SK-N-SH (cell line): ENCODE data around the gene PHF21A. TPM values are rescaled to one million over a fixed set of nuclear protein-coding genes. Genes with fewer than 3 reads are reported as not detected.
A peak's percentile ranks its signal among the peaks of the same experiment; 100 is the strongest.

Experiments
- CTCF ChIA-PET: fragments of 300-600, 350-600 bp; formaldehyde crosslinking; extraction: SDS; loops from one replicate; lab custom pipeline; 2021; lab: Yijun Ruan, JAX
- POLR2A ChIA-PET: fragments of 350-600 bp; sonication (Branson Sonifier 250); formaldehyde crosslinking; extraction: SDS; loops from one replicate; lab custom pipeline; 2020; ENCODE audit warnings: antibody characterized with exemption, inconsistent platforms; lab: Yijun Ruan, JAX
- DNase-seq: peaks from one replicate; pipeline ENCODE4 v3.0.0; 2012
- H2AFZ ChIP-seq: fragments of 200-600 bp; sonication (generic); 2 replicates; pipeline ENCODE4 v1.8.1; 2016; ENCODE audit warnings: antibody characterized with exemption, mild to moderate bottlenecking, low read depth
- H3F3A ChIP-seq: fragments of 200-600 bp; sonication (generic); replicated peaks from 2 replicates; pipeline ENCODE3; 2016; ENCODE audit warnings: antibody characterized with exemption, mild to moderate bottlenecking; ENCODE audit not compliant: insufficient read depth
- H3K27ac ChIP-seq, 2 experiments: fragments of 200-500 bp in 1 of 2; fragments of 200-600 bp in 1 of 2; sonication (Bioruptor generic) in 1 of 2; sonication (generic), shearing (Covaris generic) in 1 of 2; 2 replicates each; pipeline versions ENCODE4 v1.5.1 to v1.6.1; 2014 to 2016; ENCODE audit warnings: low read depth in 2 of 2, inconsistent platforms in 1 of 2, low read length in 1 of 2, mild to moderate bottlenecking in 1 of 2, mixed read lengths in 1 of 2
- H3K27me3 ChIP-seq: fragments of 200-600 bp; sonication (generic), shearing (Covaris generic); 2 replicates; pipeline ENCODE4 v1.6.1; 2016; ENCODE audit warnings: mixed run types; ENCODE audit not compliant: insufficient read depth
- H3K36me3 ChIP-seq, 2 experiments: fragments of 200-500 bp in 1 of 2; fragments of 200-600 bp in 1 of 2; sonication (Bioruptor generic) in 1 of 2; sonication (generic) in 1 of 2; replicated peaks in 1 of 2; 2 replicates each; pipeline versions ENCODE3 to v1.5.1; 2014 to 2016; ENCODE audit warnings: low read length in 1 of 2, mild to moderate bottlenecking in 1 of 2; ENCODE audit not compliant: insufficient read depth in 2 of 2, control insufficient read depth in 1 of 2
- H3K4me1 ChIP-seq, 2 experiments: fragments of 200-500 bp in 1 of 2; fragments of 200-600 bp in 1 of 2; sonication (Bioruptor generic) in 1 of 2; sonication (generic), shearing (Covaris generic) in 1 of 2; 2 replicates each; pipeline versions ENCODE4 v1.5.1 to v1.6.1; 2014 to 2016; ENCODE audit warnings: low read depth in 1 of 2, low read length in 1 of 2, mixed run types in 1 of 2; ENCODE audit not compliant: insufficient read depth in 2 of 2, control insufficient read depth in 1 of 2
- H3K4me2 ChIP-seq: fragments of 200-600 bp; sonication (generic), shearing (Covaris generic); 2 replicates; pipeline ENCODE4 v1.6.1; 2017; ENCODE audit warnings: mixed run types
- H3K4me3 ChIP-seq, 2 experiments: fragments of 200-500 bp in 1 of 2; fragments of 200-600 bp in 1 of 2; sonication (Bioruptor generic) in 1 of 2; sonication (generic), shearing (Covaris generic) in 1 of 2; 2 replicates each; pipeline versions ENCODE4 v1.5.1 to v1.8.1; 2014 to 2016; ENCODE audit warnings: low read depth in 2 of 2, inconsistent platforms in 1 of 2, low read length in 1 of 2, mild to moderate bottlenecking in 1 of 2, mixed read lengths in 1 of 2, moderate library complexity in 1 of 2
- H3K79me2 ChIP-seq: fragments of 200-600 bp; sonication (generic); 2 replicates; pipeline ENCODE4 v1.8.1; 2017; ENCODE audit warnings: mild to moderate bottlenecking; ENCODE audit not compliant: insufficient read depth
- H3K9ac ChIP-seq: fragments of 200-600 bp; sonication (generic); 2 replicates; pipeline ENCODE4 v1.6.1; 2017; ENCODE audit warnings: mixed run types
- H3K9me2 ChIP-seq: fragments of 200-600 bp; sonication (generic); 2 replicates; pipeline ENCODE4 v1.6.1; 2017; ENCODE audit warnings: mixed run types
- H3K9me3 ChIP-seq: fragments of 200-600 bp; sonication (generic); 2 replicates; pipeline ENCODE4 v1.6.1; 2017; ENCODE audit warnings: mixed run types, mild to moderate bottlenecking, moderate library complexity
- H4K20me1 ChIP-seq: fragments of 200-600 bp; sonication (generic); 2 replicates; pipeline ENCODE4 v1.6.1; 2017; ENCODE audit warnings: mild to moderate bottlenecking, mixed run types; ENCODE audit not compliant: insufficient read depth
- ELF1 ChIP-seq: IDR thresholded peaks from 2 replicates; pipeline ENCODE4 v1.4.0; 2012
- EP300 ChIP-seq, 2 experiments: IDR thresholded peaks; 2 replicates each; pipeline versions ENCODE4 v1.4.0 to v1.6.1; 2012; ENCODE audit warnings: borderline replicate concordance in 1 of 2, low read depth in 1 of 2, low read length in 1 of 2
- FOXM1 ChIP-seq: IDR thresholded peaks from 2 replicates; pipeline ENCODE4 v1.4.0; 2012; ENCODE audit warnings: low read depth, mild to moderate bottlenecking
- GABPA ChIP-seq: IDR thresholded peaks from 2 replicates; pipeline ENCODE4 v1.4.0; 2012; ENCODE audit warnings: low read depth, mild to moderate bottlenecking
- GATA2 ChIP-seq: sonication (generic); formaldehyde crosslinking; IDR thresholded peaks from 2 replicates; pipeline ENCODE4 v1.5.0; 2020; ENCODE audit warnings: mild to moderate bottlenecking, missing genetic modification reagents
- JUND ChIP-seq: IDR thresholded peaks from 2 replicates; pipeline ENCODE4 v1.4.0; 2012
- NRF1 ChIP-seq: IDR thresholded peaks from 2 replicates; pipeline ENCODE4 v1.6.1; 2012; ENCODE audit warnings: low read depth, mild to moderate bottlenecking, low read length
- POLR2AphosphoS5 ChIP-seq: IDR thresholded peaks from 2 replicates; pipeline ENCODE4 v1.6.1; 2012; ENCODE audit warnings: low read depth, low read length
- RAD21 ChIP-seq: IDR thresholded peaks from 2 replicates; pipeline ENCODE4 v1.6.1; 2012; ENCODE audit warnings: mild to moderate bottlenecking, low read length
- RCOR1 ChIP-seq: fragments of 150-350 bp; IDR thresholded peaks from 2 replicates; pipeline ENCODE4 v1.6.1; 2017; ENCODE audit warnings: antibody characterized with exemption, low read length
- RXRA ChIP-seq: IDR thresholded peaks from 2 replicates; pipeline ENCODE4 v1.4.0; 2012; ENCODE audit warnings: low read depth, mild to moderate bottlenecking, borderline replicate concordance
- SIN3A ChIP-seq: IDR thresholded peaks from 2 replicates; pipeline ENCODE4 v1.6.1; 2012; ENCODE audit warnings: low read depth, mild to moderate bottlenecking, low read length, moderate library complexity, borderline replicate concordance
- SMC3 ChIP-seq: IDR thresholded peaks from 2 replicates; pipeline ENCODE4 v1.6.1; 2012; ENCODE audit warnings: low read depth, low read length, improper control_type of control experiment
- TAF1 ChIP-seq: IDR thresholded peaks from 2 replicates; pipeline ENCODE4 v1.6.1; 2012; ENCODE audit warnings: low read depth, mild to moderate bottlenecking, low read length, moderate library complexity, borderline replicate concordance
- TCF12 ChIP-seq: IDR thresholded peaks from 2 replicates; pipeline ENCODE4 v1.4.0; 2012
- WGBS: methylation state at CpG from one replicate; pipeline ENCODE4 v1.1.6; 2017; ENCODE audit warnings: low lambda C conversion rate; 5-methylcytosine and 5-hydroxymethylcytosine counted together
- polyA plus RNA-seq, 3 experiments: library from polyadenylated mRNA; depleted of rRNA; stranded (reverse); fragments of >200 nt; gene quantifications; 2 replicates each; pipeline ENCODE4 v1.2.3, GENCODE V29; 2012
- TF ChIP-seq, protein P1 (sequence below): IDR thresholded peaks from 2 replicates; pipeline ENCODE4 v1.6.1; 2012; ENCODE audit warnings: mild to moderate bottlenecking, low read depth, low read length, moderate library complexity
- TF ChIP-seq, protein P2 (sequence below): fragments of 200-600 bp; sonication (generic); IDR thresholded peaks from 2 replicates; pipeline ENCODE4 v1.6.1; 2017; ENCODE audit warnings: antibody characterized with exemption, mild to moderate bottlenecking, moderate library complexity

The PHF21A gene
- polyA plus RNA-seq, 1 of the 3 experiments (the other 2 are of a cell fraction) = 18.8 TPM

DNA sequence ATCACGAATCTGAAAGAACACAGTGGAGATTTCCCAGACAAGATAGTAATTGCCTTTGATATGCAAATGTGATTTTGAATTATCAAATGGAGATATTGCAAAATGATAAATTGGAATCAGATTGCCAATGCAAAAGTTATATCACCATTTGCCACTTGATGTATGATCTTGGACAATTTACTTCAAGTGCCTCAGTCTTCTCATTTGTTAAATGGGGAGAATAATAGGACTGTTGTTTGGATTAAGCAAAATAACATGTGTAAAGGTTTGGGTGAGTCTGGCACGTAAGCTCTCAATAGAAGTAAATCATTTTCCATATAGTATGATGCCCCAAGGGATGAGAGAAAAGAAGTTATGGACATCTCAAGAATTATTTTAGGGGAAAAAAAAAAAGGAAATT, 7.9 kb upstream of the PHF21A start:
- Histone ChIP-seq H3K36me3 (no peaks in the 10 kb centered on the region), H3K4me2 (no peak overlapping the region), H3K27ac (no peak overlapping the region), H3K9me3 (no peaks in the 10 kb centered on the region), H3K9ac (no peak overlapping the region), H3K27me3 (no peaks in the 10 kb centered on the region), H3K4me1 (no peaks in the 10 kb centered on the region; a peak in 1 of 4 replicates), H3F3A (no peaks in the 10 kb centered on the region), H3K4me3 (no peak overlapping the region), H3K9me2 (no peaks in the 10 kb centered on the region), H2AFZ (no peak overlapping the region), H3K79me2 (no peaks in the 10 kb centered on the region), H4K20me1 (no peaks in the 10 kb centered on the region)
- ChIA-PET CTCF (interaction anchor here (1.0 kb wide), 1 partner anchor 111 kb away, joined by 3 read pairs; no protein-coding TSS in a partner anchor), POLR2A (no interaction called here)
- TF ChIP-seq TCF12 (no peak), RCOR1 (no peak), ELF1 (no peak), SIN3A (no peak), TAF1 (no peak), RXRA (no peak), GABPA (no peak), FOXM1 (no peak), NRF1 (no peak), EP300 (IDR thresholded peaks at IDR 0.05; ENCODE audit: borderline replicate concordance in 1 of 2, low read depth in 1 of 2, low read length in 1 of 2) (no peak), SMC3 (no peak), GATA2 (CRISPR knock-in tag) (no peak), JUND (no peak)
- TF ChIP-seq, protein P1, sequence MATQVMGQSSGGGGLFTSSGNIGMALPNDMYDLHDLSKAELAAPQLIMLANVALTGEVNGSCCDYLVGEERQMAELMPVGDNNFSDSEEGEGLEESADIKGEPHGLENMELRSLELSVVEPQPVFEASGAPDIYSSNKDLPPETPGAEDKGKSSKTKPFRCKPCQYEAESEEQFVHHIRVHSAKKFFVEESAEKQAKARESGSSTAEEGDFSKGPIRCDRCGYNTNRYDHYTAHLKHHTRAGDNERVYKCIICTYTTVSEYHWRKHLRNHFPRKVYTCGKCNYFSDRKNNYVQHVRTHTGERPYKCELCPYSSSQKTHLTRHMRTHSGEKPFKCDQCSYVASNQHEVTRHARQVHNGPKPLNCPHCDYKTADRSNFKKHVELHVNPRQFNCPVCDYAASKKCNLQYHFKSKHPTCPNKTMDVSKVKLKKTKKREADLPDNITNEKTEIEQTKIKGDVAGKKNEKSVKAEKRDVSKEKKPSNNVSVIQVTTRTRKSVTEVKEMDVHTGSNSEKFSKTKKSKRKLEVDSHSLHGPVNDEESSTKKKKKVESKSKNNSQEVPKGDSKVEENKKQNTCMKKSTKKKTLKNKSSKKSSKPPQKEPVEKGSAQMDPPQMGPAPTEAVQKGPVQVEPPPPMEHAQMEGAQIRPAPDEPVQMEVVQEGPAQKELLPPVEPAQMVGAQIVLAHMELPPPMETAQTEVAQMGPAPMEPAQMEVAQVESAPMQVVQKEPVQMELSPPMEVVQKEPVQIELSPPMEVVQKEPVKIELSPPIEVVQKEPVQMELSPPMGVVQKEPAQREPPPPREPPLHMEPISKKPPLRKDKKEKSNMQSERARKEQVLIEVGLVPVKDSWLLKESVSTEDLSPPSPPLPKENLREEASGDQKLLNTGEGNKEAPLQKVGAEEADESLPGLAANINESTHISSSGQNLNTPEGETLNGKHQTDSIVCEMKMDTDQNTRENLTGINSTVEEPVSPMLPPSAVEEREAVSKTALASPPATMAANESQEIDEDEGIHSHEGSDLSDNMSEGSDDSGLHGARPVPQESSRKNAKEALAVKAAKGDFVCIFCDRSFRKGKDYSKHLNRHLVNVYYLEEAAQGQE = no peak
- no peak for DNase-seq
- WGBS = 81% methylated on average over 2 of the region's 2 CpGs

DNA sequence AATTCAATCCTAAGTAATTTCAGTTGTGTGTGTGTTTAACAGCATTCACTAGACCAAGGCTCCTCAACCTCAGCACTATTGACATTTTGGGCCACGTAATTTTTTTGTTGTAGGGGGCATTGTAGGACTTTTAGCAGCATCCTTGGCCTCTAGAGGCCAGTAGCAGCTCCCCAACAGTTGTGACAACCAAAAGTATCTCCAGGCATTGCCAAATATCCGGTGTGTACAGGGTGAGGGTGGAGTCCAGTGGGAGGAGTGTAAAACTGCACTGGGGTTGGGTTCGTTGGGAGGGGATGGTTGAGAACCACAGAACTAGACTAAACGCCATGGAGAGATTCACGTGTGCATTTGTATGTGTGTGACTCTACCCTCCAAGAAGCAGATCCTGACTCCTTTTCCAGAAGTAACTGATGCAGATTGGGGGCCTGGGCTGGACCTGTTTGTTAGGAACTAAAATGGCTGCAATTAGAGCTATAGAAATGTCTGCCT, 5.9 kb upstream of the PHF21A start:
- DNase-seq = peak; percentile 39
- 61% methylated on average over 5 of the region's 5 CpGs for WGBS

More for the DNA sequence above, 5.9 kb upstream of the PHF21A start:
- ChIA-PET CTCF (interaction anchor here (2.9 kb wide), 1 partner anchor 112 kb away, joined by 13 read pairs; no protein-coding TSS in a partner anchor), POLR2A (no interaction called here)
- Histone ChIP-seq H3K4me3 (no peak overlapping the region), H2AFZ (no peak overlapping the region), H4K20me1 (no peaks in the 10 kb centered on the region), H3K27ac (no peak overlapping the region), H3K9me2 (no peaks in the 10 kb centered on the region), H3K36me3 (no peaks in the 10 kb centered on the region), H3K4me1 (peaks cover 6 to 8% of the 10 kb centered on the region in 2 experiments; a peak in 3 of 4 replicates), H3K79me2 (no peaks in the 10 kb centered on the region), H3K9ac (no peak overlapping the region), H3F3A (peaks cover 4% of the 10 kb centered on the region), H3K9me3 (no peaks in the 10 kb centered on the region), H3K4me2 (no peak overlapping the region), H3K27me3 (no peaks in the 10 kb centered on the region)
- TF ChIP-seq RAD21 = peak; percentile 9; the same call in 1 of the 2 replicates
- TF ChIP-seq POLR2AphosphoS5 = no peak
- TF ChIP-seq, protein P2, sequence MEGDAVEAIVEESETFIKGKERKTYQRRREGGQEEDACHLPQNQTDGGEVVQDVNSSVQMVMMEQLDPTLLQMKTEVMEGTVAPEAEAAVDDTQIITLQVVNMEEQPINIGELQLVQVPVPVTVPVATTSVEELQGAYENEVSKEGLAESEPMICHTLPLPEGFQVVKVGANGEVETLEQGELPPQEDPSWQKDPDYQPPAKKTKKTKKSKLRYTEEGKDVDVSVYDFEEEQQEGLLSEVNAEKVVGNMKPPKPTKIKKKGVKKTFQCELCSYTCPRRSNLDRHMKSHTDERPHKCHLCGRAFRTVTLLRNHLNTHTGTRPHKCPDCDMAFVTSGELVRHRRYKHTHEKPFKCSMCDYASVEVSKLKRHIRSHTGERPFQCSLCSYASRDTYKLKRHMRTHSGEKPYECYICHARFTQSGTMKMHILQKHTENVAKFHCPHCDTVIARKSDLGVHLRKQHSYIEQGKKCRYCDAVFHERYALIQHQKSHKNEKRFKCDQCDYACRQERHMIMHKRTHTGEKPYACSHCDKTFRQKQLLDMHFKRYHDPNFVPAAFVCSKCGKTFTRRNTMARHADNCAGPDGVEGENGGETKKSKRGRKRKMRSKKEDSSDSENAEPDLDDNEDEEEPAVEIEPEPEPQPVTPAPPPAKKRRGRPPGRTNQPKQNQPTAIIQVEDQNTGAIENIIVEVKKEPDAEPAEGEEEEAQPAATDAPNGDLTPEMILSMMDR = peak; percentile 33; the same call in 1 of the 2 replicates
